Measurements from ENCODE around the gene SLC6A17. TPM values are rescaled to one million over a fixed set of nuclear protein-coding genes. Genes with fewer than 3 reads are reported as not detected.

Gene SLC6A17
- total and polyA plus RNA-seq, 9 of the 15 experiments (the other 6 are each of a cell fraction or from before 2014, with no cell fraction given), result not detected

GRCh38 chr1:110212169-110213142 lies 62.2 kb downstream of the SLC6A17 start:
- Histone ChIP-seq H3K27ac (ENCODE audit: extremely low read depth, low read depth, low read length) (no peak overlapping the region), H3K9me3 (replicated peaks; ENCODE audit: control insufficient read depth, insufficient read depth, low read depth, low read length) (no peaks in the 10 kb centered on the region), H3K27me3 (ENCODE audit: control insufficient read depth in 2 of 2, insufficient read depth in 2 of 2, low read length in 2 of 2) (peaks cover 16 to 64% of the 10 kb centered on the region in 2 experiments), H3K4me2 (ENCODE audit: insufficient read depth, low read length) (no peak overlapping the region), H3K79me2 (ENCODE audit: control insufficient read depth, insufficient read depth, low read length) (no peaks in the 10 kb centered on the region), H3K4me3 (no peak overlapping the region), H3K9ac (ENCODE audit: insufficient read depth in 1 of 2, low read depth in 2 of 2, low read length in 2 of 2) (no peak overlapping the region), H4K20me1 (replicated peaks; ENCODE audit: control insufficient read depth, insufficient read depth, low read length) (peaks cover 23% of the 10 kb centered on the region), H3K36me3 (ENCODE audit: control insufficient read depth, insufficient read depth, low read length) (no peaks in the 10 kb centered on the region), H2AFZ (ENCODE audit: low read depth, low read length) (no peak overlapping the region), H3K4me1 (replicated peaks in 1 of 2; ENCODE audit: control insufficient read depth in 2 of 2, insufficient read depth in 2 of 2, low read length in 2 of 2) (peaks cover 0 to 31% of the 10 kb centered on the region in 2 experiments; a peak in 3 of 5 replicates), H3K9me1 (ENCODE audit: control insufficient read depth, insufficient read depth, low read length) (no peaks in the 10 kb centered on the region)
- intact Hi-C loops (cut with micrococcal nuclease) (no loop called here), in situ Hi-C loops (cut with MboI) (no loop called here)
- FAIRE-seq, result no peak
- no peak for ATAC-seq
- BruUV-seq (replicated peaks), result no TSS peak
- ChIA-PET POLR2A (interaction anchor here (0.7 to 1.2 kb wide), 3 partner anchors 9 to 126 kb away, joined by 3 to 8 read pairs (median 6); partner anchors contain the start of gene RBM15), CTCF (ENCODE audit: low intra/inter-chr PET ratio) (no interaction called here)
- WGBS (ENCODE audit: insufficient coverage, low coverage, missing lambda C conversion rate), result 19% methylated on average over 19 of the region's 20 CpGs
- TF ChIP-seq RBM22 (IDR thresholded peaks at IDR 0.05; ENCODE audit: low read depth, low read length, poor library complexity, severe bottlenecking) (no peak), MLX (CRISPR knock-in tag; conservative IDR thresholded peaks at IDR 0.05) (no peak), SREBF2 (CRISPR knock-in tag; IDR thresholded peaks at IDR 0.05) (no peak), PURB (CRISPR knock-in tag; IDR thresholded peaks at IDR 0.05; ENCODE audit: low read depth) (no peak)
- no peak for DNase-seq (ENCODE audit: extremely low read depth in 1 of 4, low spot score in 3 of 4)

Data from K562 (cell line).